KMS-11 (cell line): Measurements from ENCODE around the gene GATA2.

Experiments used
- H2AFZ ChIP-seq: fragments of 200-600 bp; sonication (generic); 2 replicates; pipeline ENCODE4 v1.6.1; 2016; ENCODE audit warnings: antibody characterized with exemption, mixed run types, low read depth
- H3K27ac ChIP-seq: fragments of 200-600 bp; sonication (generic); 2 replicates; pipeline ENCODE4 v1.6.1; 2016; ENCODE audit warnings: mild to moderate bottlenecking, mixed run types
- H3K27me3 ChIP-seq: fragments of 200-600 bp; sonication (generic); 2 replicates; pipeline ENCODE4 v1.6.1; 2017; ENCODE audit warnings: mild to moderate bottlenecking, low read depth, mixed run types, moderate library complexity; ENCODE audit not compliant: insufficient read depth
- H3K36me3 ChIP-seq: fragments of 200-600 bp; sonication (generic); 2 replicates; pipeline ENCODE4 v1.6.1; 2017; ENCODE audit warnings: mild to moderate bottlenecking, mixed run types; ENCODE audit not compliant: insufficient read depth
- H3K4me1 ChIP-seq: fragments of 200-600 bp; sonication (generic); 2 replicates; pipeline ENCODE4 v1.6.1; 2016; ENCODE audit warnings: mild to moderate bottlenecking, low read depth, mixed run types; ENCODE audit not compliant: poor library complexity, severe bottlenecking
- H3K4me2 ChIP-seq: fragments of 200-600 bp; sonication (generic); 2 replicates; pipeline ENCODE4 v1.7.0; 2016; ENCODE audit warnings: mild to moderate bottlenecking, mixed run types
- H3K4me3 ChIP-seq: fragments of 200-600 bp; sonication (generic); IDR thresholded peaks from 2 replicates; pipeline ENCODE4 v1.6.1; 2017; ENCODE audit warnings: low read depth, low read length, mixed read lengths; ENCODE audit not compliant: insufficient read depth
- H3K79me2 ChIP-seq: fragments of 200-600 bp; sonication (generic); 2 replicates; pipeline ENCODE4 v1.6.1; 2016; ENCODE audit warnings: low read depth, mixed run types; ENCODE audit not compliant: insufficient read depth
- H3K9ac ChIP-seq: fragments of 200-600 bp; sonication (generic); 2 replicates; pipeline ENCODE4 v1.6.1; 2016; ENCODE audit warnings: mild to moderate bottlenecking, mixed run types
- H4K20me1 ChIP-seq: fragments of 200-600 bp; sonication (generic); 2 replicates; pipeline ENCODE4 v1.6.1; 2016; ENCODE audit warnings: mild to moderate bottlenecking, mixed run types; ENCODE audit not compliant: insufficient read depth
- CTCF ChIP-seq: fragments of 200-600 bp; sonication (generic); conservative IDR thresholded peaks from 2 replicates; pipeline ENCODE4 v1.6.1; 2017; ENCODE audit warnings: low read depth, mild to moderate bottlenecking, antibody characterized with exemption, low read length, moderate library complexity, mixed read lengths

The GATA2 gene

GRCh38 chr3:128494367-128494650 lies 1.3 kb upstream of the GATA2 start:
- Histone ChIP-seq H2AFZ (no peak overlapping the region), H3K79me2 (no peaks in the 10 kb centered on the region), H3K4me2 (no peak overlapping the region), H3K9ac (no peak overlapping the region), H3K36me3 (no peaks in the 10 kb centered on the region), H4K20me1 (no peaks in the 10 kb centered on the region), H3K27me3 (peaks cover 61% of the 10 kb centered on the region), H3K27ac (no peak overlapping the region), H3K4me3 (no peak overlapping the region), H3K4me1 (no peaks in the 10 kb centered on the region)
- no peak for TF ChIP-seq CTCF

GRCh38 chr3:128493570-128494366 lies 767 bp upstream of the GATA2 start:
- H3K79me2 ChIP-seq = no peaks in the 10 kb centered on the region
- no peak overlapping the region for H3K9ac ChIP-seq
- no peaks in the 10 kb centered on the region for H3K4me1 ChIP-seq
- no peaks in the 10 kb centered on the region for H3K36me3 ChIP-seq
- H3K4me2 ChIP-seq = no peak overlapping the region
- H3K27ac ChIP-seq = no peak overlapping the region
- TF ChIP-seq CTCF = no peak
- H4K20me1 ChIP-seq = no peaks in the 10 kb centered on the region
- peaks cover 66% of the 10 kb centered on the region for H3K27me3 ChIP-seq
- H2AFZ ChIP-seq = no peak overlapping the region
- no peak overlapping the region for H3K4me3 ChIP-seq

GRCh38 chr3:128491941-128492670 lies 895 bp downstream of the GATA2 start:
- TF ChIP-seq CTCF = no peak
- Histone ChIP-seq H3K27ac (no peak overlapping the region), H3K36me3 (no peaks in the 10 kb centered on the region), H3K4me1 (no peaks in the 10 kb centered on the region), H4K20me1 (no peaks in the 10 kb centered on the region), H3K4me2 (no peak overlapping the region), H3K9ac (no peak overlapping the region), H3K27me3 (peaks cover 80% of the 10 kb centered on the region), H3K79me2 (no peaks in the 10 kb centered on the region), H3K4me3 (no peak overlapping the region), H2AFZ (no peak overlapping the region)

GRCh38 chr3:128491691-128491940 lies 1.4 kb downstream of the GATA2 start:
- no peak overlapping the region for H3K4me2 ChIP-seq
- no peaks in the 10 kb centered on the region for H3K36me3 ChIP-seq
- no peak overlapping the region for H3K9ac ChIP-seq
- peaks cover 85% of the 10 kb centered on the region for H3K27me3 ChIP-seq
- TF ChIP-seq CTCF = no peak
- H2AFZ ChIP-seq = no peak overlapping the region
- H3K27ac ChIP-seq = no peak overlapping the region
- H3K4me1 ChIP-seq = no peaks in the 10 kb centered on the region
- H4K20me1 ChIP-seq = no peaks in the 10 kb centered on the region
- H3K79me2 ChIP-seq = no peaks in the 10 kb centered on the region
- no peak overlapping the region for H3K4me3 ChIP-seq
